Loucy (cell line): ENCODE results near the gene SAP30L.

Experiments used
- H2AFZ ChIP-seq: fragments of 200-600 bp; sonication (generic); 2 replicates; pipeline ENCODE4 v1.6.0; 2016; ENCODE audit warnings: antibody characterized with exemption, mild to moderate bottlenecking, low read length, moderate library complexity
- H3F3A ChIP-seq: fragments of 200-600 bp; 2 replicates; pipeline ENCODE4 v1.6.0; 2016; ENCODE audit warnings: antibody characterized with exemption, low read depth, mild to moderate bottlenecking
- H3K27me3 ChIP-seq: fragments of 200-600 bp; sonication (generic); 2 replicates; pipeline ENCODE4 v1.6.1; 2014; ENCODE audit warnings: low read length, mild to moderate bottlenecking; ENCODE audit not compliant: insufficient read depth, poor library complexity, severe bottlenecking
- H3K36me3 ChIP-seq: fragments of 200-600 bp; sonication (generic); 2 replicates; pipeline ENCODE4 v1.6.1; 2016; ENCODE audit warnings: low read length; ENCODE audit not compliant: insufficient read depth
- H3K4me1 ChIP-seq: fragments of 200-600 bp; sonication (generic); 2 replicates; pipeline ENCODE4 v1.5.1; 2014; ENCODE audit warnings: low read length, mild to moderate bottlenecking; ENCODE audit not compliant: insufficient read depth, poor library complexity, severe bottlenecking
- H3K4me2 ChIP-seq: fragments of 200-600 bp; sonication (generic); 2 replicates; pipeline ENCODE4 v1.6.0; 2014; ENCODE audit warnings: antibody characterized with exemption, low read length, low read depth, mild to moderate bottlenecking; ENCODE audit not compliant: poor library complexity, severe bottlenecking
- H3K4me3 ChIP-seq: fragments of 200-600 bp; sonication (generic); 2 replicates; pipeline ENCODE4 v1.5.1; 2014; ENCODE audit warnings: low read length, mild to moderate bottlenecking, mixed read lengths; ENCODE audit not compliant: poor library complexity, severe bottlenecking
- H3K79me2 ChIP-seq: fragments of 200-600 bp; sonication (generic); 2 replicates; pipeline ENCODE4 v1.6.1; 2014; ENCODE audit warnings: low read length; ENCODE audit not compliant: insufficient read depth
- H3K9ac ChIP-seq: fragments of 200-600 bp; sonication (generic); 2 replicates; pipeline ENCODE4 v1.6.0; 2014; ENCODE audit warnings: mild to moderate bottlenecking, low read depth, low read length, moderate library complexity; ENCODE audit not compliant: poor library complexity, severe bottlenecking
- H3K9me2 ChIP-seq: fragments of 200-600 bp; sonication (generic); replicated peaks from 2 replicates; pipeline ENCODE4 v1.6.1; 2016; ENCODE audit warnings: low read depth, low read length, mixed read lengths
- H3K9me3 ChIP-seq: fragments of 200-600 bp; sonication (generic); 2 replicates; pipeline ENCODE4 v1.6.1; 2014; ENCODE audit warnings: mild to moderate bottlenecking, antibody characterized with exemption, low read length, low read depth; ENCODE audit not compliant: insufficient read depth
- H4K20me1 ChIP-seq: fragments of 200-600 bp; sonication (generic); 2 replicates; pipeline ENCODE4 v1.6.0; 2014; ENCODE audit warnings: antibody characterized with exemption, low read length, mild to moderate bottlenecking; ENCODE audit not compliant: insufficient read depth, poor library complexity, severe bottlenecking
- EZH2phosphoT487 ChIP-seq: fragments of 200-600 bp; IDR thresholded peaks from 2 replicates; pipeline ENCODE4 v1.6.1; 2018; ENCODE audit warnings: antibody characterized with exemption, mild to moderate bottlenecking, moderate library complexity, borderline replicate concordance
- TF ChIP-seq, protein P1 (sequence below): fragments of 200-600 bp; sonication (generic); conservative IDR thresholded peaks from 2 replicates; pipeline ENCODE4 v1.5.1; 2014; ENCODE audit warnings: mild to moderate bottlenecking, antibody characterized with exemption, low read length

SAP30L gene

DNA sequence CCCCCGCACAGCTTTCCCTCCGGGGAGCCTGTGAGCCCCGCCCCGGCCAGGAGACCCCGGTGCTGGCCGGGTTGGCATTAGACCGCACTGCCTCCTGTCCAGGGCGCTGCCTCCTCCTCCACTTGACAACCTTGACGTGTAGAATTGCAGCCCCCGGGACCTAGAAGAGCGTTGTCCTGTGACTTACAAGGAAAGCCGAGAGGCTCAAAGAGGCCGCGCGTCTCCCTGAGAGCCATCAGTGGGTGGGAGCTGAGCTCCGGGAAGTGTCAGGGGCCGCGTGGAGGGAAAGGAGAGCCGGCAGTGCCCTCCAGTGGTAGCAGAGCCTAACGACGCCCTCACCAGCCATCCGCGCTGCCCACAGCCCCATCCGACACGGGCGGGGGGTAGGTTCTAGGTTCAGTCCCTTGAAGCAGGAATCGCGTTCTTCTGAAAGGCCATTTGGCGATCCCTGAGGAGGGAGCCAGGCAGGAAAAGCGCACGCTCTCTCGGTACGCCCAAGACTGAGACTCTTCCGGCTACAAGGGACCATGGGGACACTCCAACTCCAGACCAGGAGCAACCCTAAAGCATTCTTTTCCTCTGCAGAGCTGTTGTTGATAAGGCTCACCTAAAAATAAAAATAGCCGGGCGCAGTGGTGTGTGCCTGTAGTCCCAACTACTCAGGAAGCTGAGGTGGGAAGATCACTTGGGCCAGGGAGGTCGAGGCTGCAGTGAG lies 40.6 kb upstream of the SAP30L start:
- H2AFZ ChIP-seq = no peak overlapping the region
- no peak overlapping the region for H3K4me3 ChIP-seq
- H3K27me3 ChIP-seq = no peaks in the 10 kb centered on the region
- H3K4me2 ChIP-seq = no peak overlapping the region
- H3K9me2 ChIP-seq = no peaks in the 10 kb centered on the region
- H3K4me1 ChIP-seq = no peaks in the 10 kb centered on the region
- no peaks in the 10 kb centered on the region for H3K79me2 ChIP-seq
- no peaks in the 10 kb centered on the region for H4K20me1 ChIP-seq
- TF ChIP-seq, protein P1, sequence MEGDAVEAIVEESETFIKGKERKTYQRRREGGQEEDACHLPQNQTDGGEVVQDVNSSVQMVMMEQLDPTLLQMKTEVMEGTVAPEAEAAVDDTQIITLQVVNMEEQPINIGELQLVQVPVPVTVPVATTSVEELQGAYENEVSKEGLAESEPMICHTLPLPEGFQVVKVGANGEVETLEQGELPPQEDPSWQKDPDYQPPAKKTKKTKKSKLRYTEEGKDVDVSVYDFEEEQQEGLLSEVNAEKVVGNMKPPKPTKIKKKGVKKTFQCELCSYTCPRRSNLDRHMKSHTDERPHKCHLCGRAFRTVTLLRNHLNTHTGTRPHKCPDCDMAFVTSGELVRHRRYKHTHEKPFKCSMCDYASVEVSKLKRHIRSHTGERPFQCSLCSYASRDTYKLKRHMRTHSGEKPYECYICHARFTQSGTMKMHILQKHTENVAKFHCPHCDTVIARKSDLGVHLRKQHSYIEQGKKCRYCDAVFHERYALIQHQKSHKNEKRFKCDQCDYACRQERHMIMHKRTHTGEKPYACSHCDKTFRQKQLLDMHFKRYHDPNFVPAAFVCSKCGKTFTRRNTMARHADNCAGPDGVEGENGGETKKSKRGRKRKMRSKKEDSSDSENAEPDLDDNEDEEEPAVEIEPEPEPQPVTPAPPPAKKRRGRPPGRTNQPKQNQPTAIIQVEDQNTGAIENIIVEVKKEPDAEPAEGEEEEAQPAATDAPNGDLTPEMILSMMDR = peak; percentile 49
- no peak for TF ChIP-seq EZH2phosphoT487
- no peak overlapping the region for H3K9ac ChIP-seq
- H3K36me3 ChIP-seq = no peaks in the 10 kb centered on the region
- no peaks in the 10 kb centered on the region for H3F3A ChIP-seq
- no peaks in the 10 kb centered on the region for H3K9me3 ChIP-seq

DNA sequence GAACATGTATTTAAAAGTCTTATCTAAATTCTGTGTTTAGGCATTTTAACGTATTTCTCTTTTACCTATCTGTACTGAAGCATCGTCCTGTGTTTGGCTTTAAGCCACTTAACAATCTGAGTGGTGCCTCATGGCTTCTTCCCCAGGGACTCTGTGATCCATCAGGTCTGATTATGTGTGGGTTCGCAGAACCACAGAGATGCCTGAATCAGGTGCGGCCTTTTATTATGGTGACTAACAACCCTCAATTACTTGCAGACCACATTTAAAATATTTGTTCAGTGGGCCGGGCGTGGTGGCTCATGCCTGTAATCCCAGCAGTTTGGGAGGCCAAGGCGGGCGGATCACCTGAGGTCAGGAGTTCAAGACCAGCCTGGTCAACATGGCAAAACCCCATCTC lies 39.6 kb upstream of the SAP30L start:
- no peak overlapping the region for H3K4me2 ChIP-seq
- no peaks in the 10 kb centered on the region for H3K9me3 ChIP-seq
- no peaks in the 10 kb centered on the region for H3K4me1 ChIP-seq
- H2AFZ ChIP-seq = no peak overlapping the region
- no peaks in the 10 kb centered on the region for H3K27me3 ChIP-seq
- H4K20me1 ChIP-seq = no peaks in the 10 kb centered on the region
- no peak overlapping the region for H3K4me3 ChIP-seq
- TF ChIP-seq, protein P1 = no peak
- no peak for TF ChIP-seq EZH2phosphoT487
- no peaks in the 10 kb centered on the region for H3K9me2 ChIP-seq
- no peak overlapping the region for H3K9ac ChIP-seq
- no peaks in the 10 kb centered on the region for H3K79me2 ChIP-seq
- H3F3A ChIP-seq = no peaks in the 10 kb centered on the region
- H3K36me3 ChIP-seq = no peaks in the 10 kb centered on the region

DNA sequence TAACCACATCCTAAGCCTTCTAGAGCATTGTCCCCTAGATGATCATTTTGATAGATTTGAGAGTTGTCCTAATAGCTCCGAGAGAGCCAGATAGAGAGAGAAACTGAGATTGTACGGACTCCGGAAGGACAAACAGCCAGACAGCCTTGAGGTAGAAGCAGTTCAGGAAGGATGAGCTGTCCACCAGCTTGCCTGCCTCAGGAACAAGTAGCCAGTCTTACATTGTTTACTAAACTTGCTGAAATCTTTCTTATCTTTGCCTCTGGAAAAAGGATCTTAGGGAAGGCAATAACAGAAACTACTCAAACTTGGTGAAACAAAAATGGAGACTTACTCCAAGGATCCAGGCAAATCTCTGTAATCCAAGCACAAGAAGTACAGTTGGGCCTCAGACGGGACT lies 39.0 kb upstream of the SAP30L start:
- Histone ChIP-seq H3F3A (no peaks in the 10 kb centered on the region), H3K36me3 (no peaks in the 10 kb centered on the region), H3K4me3 (no peak overlapping the region), H4K20me1 (no peaks in the 10 kb centered on the region), H3K79me2 (no peaks in the 10 kb centered on the region), H3K9ac (no peak overlapping the region), H3K4me2 (no peak overlapping the region), H3K27me3 (no peaks in the 10 kb centered on the region), H2AFZ (no peak overlapping the region), H3K4me1 (no peaks in the 10 kb centered on the region), H3K9me2 (no peaks in the 10 kb centered on the region), H3K9me3 (no peaks in the 10 kb centered on the region)
- no peak for TF ChIP-seq EZH2phosphoT487
- TF ChIP-seq, protein P1 = no peak
